ENCODE measurements around the gene TIMM22.
"Not testable (repeated sequence)": the region's sequence is repeated elsewhere in the genome, so short reads cannot be mapped to it uniquely, and the experiment has no call there.

TIMM22 gene

GRCh38 chr17:995324-995723 is 1.6 kb upstream of the TIMM22 start:
- peaks cover 13% of the 10 kb centered on the region for H3K9me3 Mint-ChIP-seq
- H3K36me3 Mint-ChIP-seq (ENCODE audit: insufficient read depth): peaks cover 16% of the 10 kb centered on the region
- ATAC-seq (replicated peaks; ENCODE audit: extremely low read depth, poor library complexity, severe bottlenecking); H3K27me3 Mint-ChIP-seq; H3K27ac Mint-ChIP-seq (ENCODE audit: low read depth); DNase-seq (ENCODE audit: low spot score in 2 of 2); H3K4me3 Mint-ChIP-seq: not testable (repeated sequence)
- peaks cover 20% of the 10 kb centered on the region for H3K4me1 Mint-ChIP-seq

DNA sequence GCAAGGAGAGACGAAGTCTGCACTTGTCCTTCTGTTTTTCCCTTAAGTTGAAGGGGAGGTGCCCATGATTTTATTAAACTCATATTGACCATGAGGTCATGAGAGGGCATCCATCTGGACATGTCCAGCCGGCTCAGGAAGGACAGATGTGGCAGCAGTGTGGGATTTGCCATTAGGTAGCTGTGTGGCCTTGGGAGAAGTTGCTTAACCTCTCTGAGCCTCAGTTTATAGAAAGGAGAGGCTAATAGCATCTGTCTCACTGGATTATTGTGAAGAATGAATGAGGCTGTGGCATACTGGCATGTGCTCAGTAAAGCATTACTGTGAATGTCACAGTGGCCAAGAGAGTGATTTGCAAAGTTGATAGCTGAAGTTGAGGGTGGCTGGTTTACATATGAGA is 1.2 kb downstream of the TIMM22 start:
- H3K36me3 Mint-ChIP-seq (ENCODE audit: insufficient read depth): peaks cover 34% of the 10 kb centered on the region
- no peak for ATAC-seq (replicated peaks; ENCODE audit: extremely low read depth, poor library complexity, severe bottlenecking)

GRCh38 chr17:1000597-1001461 is 3.9 kb downstream of the TIMM22 start:
- H3K4me3 Mint-ChIP-seq: no peak overlapping the region
- no peaks in the 10 kb centered on the region for H3K27me3 Mint-ChIP-seq
- H3K4me1 Mint-ChIP-seq: peaks cover 29% of the 10 kb centered on the region
- peak overlapping the region; percentile 65 for H3K27ac Mint-ChIP-seq (ENCODE audit: low read depth)
- no peaks in the 10 kb centered on the region for H3K9me3 Mint-ChIP-seq
- ATAC-seq (replicated peaks; ENCODE audit: extremely low read depth, poor library complexity, severe bottlenecking): no peak
- peaks cover 38% of the 10 kb centered on the region for H3K36me3 Mint-ChIP-seq (ENCODE audit: insufficient read depth)
- DNase-seq (ENCODE audit: low spot score in 2 of 2): no peak

More for the DNA sequence above, 1.2 kb downstream of the TIMM22 start:
- Mint-ChIP-seq H3K27ac (ENCODE audit: low read depth) (no peak overlapping the region), H3K27me3 (no peaks in the 10 kb centered on the region), H3K9me3 (peaks cover 13% of the 10 kb centered on the region), H3K4me1 (peaks cover 20% of the 10 kb centered on the region), H3K4me3 (peak overlapping the region; percentile 96)
- DNase-seq (ENCODE audit: low spot score in 2 of 2): no peak

- H3K4me1 Mint-ChIP-seq: peaks cover 29% of the 10 kb centered on the region
- H3K27me3 Mint-ChIP-seq: no peaks in the 10 kb centered on the region
- no peak overlapping the region for H3K4me3 Mint-ChIP-seq
- DNase-seq (ENCODE audit: low spot score in 2 of 2) (no peak), ATAC-seq (replicated peaks; ENCODE audit: extremely low read depth, poor library complexity, severe bottlenecking) (no peak)
- no peaks in the 10 kb centered on the region for H3K9me3 Mint-ChIP-seq
- no peak overlapping the region for H3K27ac Mint-ChIP-seq (ENCODE audit: low read depth)
- H3K36me3 Mint-ChIP-seq (ENCODE audit: insufficient read depth): peaks cover 37% of the 10 kb centered on the region
Measured at GRCh38 chr17:1001640-1002411, 4.9 kb downstream of the TIMM22 start.

- H3K27ac Mint-ChIP-seq (ENCODE audit: low read depth): no peak overlapping the region
- no peaks in the 10 kb centered on the region for H3K27me3 Mint-ChIP-seq
- H3K9me3 Mint-ChIP-seq: no peaks in the 10 kb centered on the region
- ATAC-seq (replicated peaks; ENCODE audit: extremely low read depth, poor library complexity, severe bottlenecking): no peak
- no peak overlapping the region for H3K4me3 Mint-ChIP-seq
- no peak for DNase-seq (ENCODE audit: low spot score in 2 of 2)
- H3K36me3 Mint-ChIP-seq (ENCODE audit: insufficient read depth): peaks cover 35% of the 10 kb centered on the region
- H3K4me1 Mint-ChIP-seq: peaks cover 25% of the 10 kb centered on the region
Measured at GRCh38 chr17:1002412-1002753, 5.5 kb downstream of the TIMM22 start.

DNA sequence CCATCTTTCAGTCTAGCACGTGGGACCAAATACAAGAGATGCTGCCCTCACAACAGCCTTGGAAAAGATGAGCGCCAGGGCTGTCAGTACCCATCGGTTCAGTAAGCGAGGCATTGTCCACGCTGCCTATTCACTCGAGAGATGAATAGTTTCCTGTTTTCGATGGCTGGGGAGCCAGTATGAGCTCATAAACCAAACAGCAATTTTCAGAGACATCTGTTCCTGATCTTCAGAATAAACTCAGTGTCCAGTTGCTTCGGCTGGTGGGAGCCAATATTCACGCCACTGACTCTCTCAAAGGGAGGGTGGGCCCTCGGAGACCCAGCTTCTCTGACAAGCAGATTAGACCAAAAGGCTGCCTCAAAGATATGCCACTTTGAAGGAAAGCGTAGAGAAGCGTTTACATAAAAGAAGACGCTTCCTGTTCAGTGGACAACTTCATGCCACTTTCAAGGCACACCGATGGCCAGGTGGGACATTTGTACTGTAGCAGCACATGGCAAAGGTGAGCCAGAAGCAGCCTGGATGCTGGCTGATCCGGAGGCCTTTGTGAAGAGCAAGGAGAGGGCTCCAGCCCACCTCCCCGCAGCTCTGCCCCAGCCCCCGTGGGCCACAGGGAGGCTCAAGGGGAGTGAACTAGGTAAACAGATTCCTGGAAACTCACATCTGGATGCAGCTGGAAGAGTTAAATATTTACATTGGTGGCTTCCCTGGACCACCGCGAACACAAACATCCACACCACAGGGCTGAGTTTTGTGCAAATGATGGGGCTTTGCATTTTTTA is 6.0 kb downstream of the TIMM22 start:
- no peak for ATAC-seq (replicated peaks; ENCODE audit: extremely low read depth, poor library complexity, severe bottlenecking)
- H3K27ac Mint-ChIP-seq (ENCODE audit: low read depth): no peak overlapping the region
- no peaks in the 10 kb centered on the region for H3K9me3 Mint-ChIP-seq
- H3K27me3 Mint-ChIP-seq: no peaks in the 10 kb centered on the region
- peaks cover 36% of the 10 kb centered on the region for H3K36me3 Mint-ChIP-seq (ENCODE audit: insufficient read depth)
- no peak overlapping the region for H3K4me3 Mint-ChIP-seq
- peaks cover 22% of the 10 kb centered on the region for H3K4me1 Mint-ChIP-seq
- DNase-seq (ENCODE audit: low spot score in 2 of 2): no peak

DNA sequence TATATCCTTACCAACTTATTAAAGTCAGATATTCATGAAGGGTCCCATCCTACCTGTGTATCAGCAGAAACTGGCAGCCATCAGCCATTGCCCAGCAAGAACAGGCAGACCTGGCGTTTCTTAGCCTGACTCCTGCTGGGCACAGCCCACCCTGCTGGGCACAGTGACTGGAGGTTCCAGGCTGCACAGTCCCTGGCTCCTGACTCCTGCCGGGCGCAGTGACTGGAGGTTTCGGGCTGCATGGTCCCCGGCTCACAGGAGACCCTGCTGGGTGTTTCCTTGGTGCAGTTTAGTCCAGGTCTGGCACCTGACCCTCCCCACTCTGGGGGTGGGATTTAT is 6.7 kb downstream of the TIMM22 start:
- Mint-ChIP-seq H3K4me3 (no peak overlapping the region), H3K36me3 (ENCODE audit: insufficient read depth) (peaks cover 35% of the 10 kb centered on the region), H3K4me1 (peaks cover 15% of the 10 kb centered on the region), H3K27ac (ENCODE audit: low read depth) (no peak overlapping the region), H3K27me3 (no peaks in the 10 kb centered on the region), H3K9me3 (no peaks in the 10 kb centered on the region)
- no peak for ATAC-seq (replicated peaks; ENCODE audit: extremely low read depth, poor library complexity, severe bottlenecking)
- no peak for DNase-seq (ENCODE audit: low spot score in 2 of 2)

- Mint-ChIP-seq H3K4me1 (peaks cover 13% of the 10 kb centered on the region), H3K27me3 (no peaks in the 10 kb centered on the region)
Measured at GRCh38 chr17:1003972-1004768, 7.2 kb downstream of the TIMM22 start.

GRCh38 chr17:1004769-1005295 is 7.9 kb downstream of the TIMM22 start:
- no peaks in the 10 kb centered on the region for H3K27me3 Mint-ChIP-seq
- no peak overlapping the region for H3K4me3 Mint-ChIP-seq
- H3K36me3 Mint-ChIP-seq (ENCODE audit: insufficient read depth): peaks cover 38% of the 10 kb centered on the region
- ATAC-seq (replicated peaks; ENCODE audit: extremely low read depth, poor library complexity, severe bottlenecking) (no peak), DNase-seq (ENCODE audit: low spot score in 2 of 2) (no peak)
- peaks cover 10% of the 10 kb centered on the region for H3K4me1 Mint-ChIP-seq
- H3K27ac Mint-ChIP-seq (ENCODE audit: low read depth): peak overlapping the region; percentile 35
- no peaks in the 10 kb centered on the region for H3K9me3 Mint-ChIP-seq

More at GRCh38 chr17:1003972-1004768, 7.2 kb downstream of the TIMM22 start:
- Mint-ChIP-seq H3K27ac (ENCODE audit: low read depth) (no peak overlapping the region), H3K4me3 (no peak overlapping the region), H3K9me3 (no peaks in the 10 kb centered on the region), H3K36me3 (ENCODE audit: insufficient read depth) (peaks cover 37% of the 10 kb centered on the region)
- DNase-seq (ENCODE audit: low spot score in 2 of 2) (no peak), ATAC-seq (replicated peaks; ENCODE audit: extremely low read depth, poor library complexity, severe bottlenecking) (no peak)

DNA sequence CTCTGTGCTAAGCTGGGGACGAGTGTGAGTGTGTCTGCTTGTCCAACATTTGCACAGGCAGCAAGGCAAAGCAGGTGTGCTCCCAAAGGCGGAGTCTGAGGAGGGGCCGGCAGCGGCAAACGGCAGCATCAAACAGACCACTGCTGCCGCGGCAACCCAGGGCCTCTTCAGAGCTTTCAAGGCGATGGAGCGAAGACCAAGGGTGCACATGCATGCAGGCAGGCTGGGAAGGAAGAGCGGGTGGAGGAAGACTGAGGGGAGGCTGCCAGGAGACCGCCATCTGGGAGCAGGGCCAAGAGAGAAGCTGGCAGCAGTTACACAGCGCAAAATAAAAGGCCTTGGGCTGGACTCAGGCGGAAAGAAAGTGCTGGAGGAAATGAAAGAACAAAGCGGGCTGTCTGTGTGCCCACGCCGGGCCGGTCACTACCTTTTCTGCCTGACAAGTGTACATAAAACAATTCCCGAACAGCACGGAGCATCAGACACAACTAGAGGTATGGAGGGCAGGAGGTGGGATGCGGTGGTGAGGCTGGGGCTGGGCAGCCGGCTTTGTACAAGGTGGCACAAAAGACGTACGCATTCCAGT is 8.5 kb downstream of the TIMM22 start:
- ATAC-seq (replicated peaks; ENCODE audit: extremely low read depth, poor library complexity, severe bottlenecking) (no peak), DNase-seq (ENCODE audit: low spot score in 2 of 2) (no peak)
- Mint-ChIP-seq H3K27ac (ENCODE audit: low read depth) (peak overlapping the region; percentile 35), H3K27me3 (no peaks in the 10 kb centered on the region), H3K4me1 (peaks cover 10% of the 10 kb centered on the region), H3K9me3 (no peaks in the 10 kb centered on the region), H3K4me3 (peak overlapping the region; percentile 18), H3K36me3 (ENCODE audit: insufficient read depth) (peaks cover 34% of the 10 kb centered on the region)

GRCh38 chr17:1006054-1006453 is 9.1 kb downstream of the TIMM22 start:
- ATAC-seq (replicated peaks; ENCODE audit: extremely low read depth, poor library complexity, severe bottlenecking) (no peak), DNase-seq (ENCODE audit: low spot score in 2 of 2) (no peak)
- Mint-ChIP-seq H3K27me3 (no peaks in the 10 kb centered on the region), H3K4me3 (no peak overlapping the region), H3K27ac (ENCODE audit: low read depth) (no peak overlapping the region), H3K4me1 (peaks cover 10% of the 10 kb centered on the region), H3K36me3 (ENCODE audit: insufficient read depth) (peaks cover 29% of the 10 kb centered on the region), H3K9me3 (no peaks in the 10 kb centered on the region)

All from central memory CD8-positive, alpha-beta T cell (primary cell).